GM10847 (cell line): Measurements from ENCODE around the gene ATE1.

Experiments
- POLR2A ChIP-seq: IDR thresholded peaks from 2 replicates; pipeline ENCODE4 v1.6.1; 2011; ENCODE audit not compliant: insufficient read length; ENCODE audit errors: extremely low read depth

Gene ATE1

GRCh38 chr10:121851786-121852185, 76.0 kb downstream of the ATE1 start:
- TF ChIP-seq POLR2A, result no peak

- TF ChIP-seq POLR2A, result no peak
Observed at GRCh38 chr10:121848082-121848481, 79.7 kb downstream of the ATE1 start.

- TF ChIP-seq POLR2A, result no peak
Observed at GRCh38 chr10:121846555-121846954, 81.3 kb downstream of the ATE1 start.

GRCh38 chr10:121845044-121845784, 82.6 kb downstream of the ATE1 start:
- no peak for TF ChIP-seq POLR2A

GRCh38 chr10:121844537-121844936, 83.3 kb downstream of the ATE1 start:
- TF ChIP-seq POLR2A, result no peak

GRCh38 chr10:121843379-121843778, 84.5 kb downstream of the ATE1 start:
- TF ChIP-seq POLR2A, result no peak

DNA sequence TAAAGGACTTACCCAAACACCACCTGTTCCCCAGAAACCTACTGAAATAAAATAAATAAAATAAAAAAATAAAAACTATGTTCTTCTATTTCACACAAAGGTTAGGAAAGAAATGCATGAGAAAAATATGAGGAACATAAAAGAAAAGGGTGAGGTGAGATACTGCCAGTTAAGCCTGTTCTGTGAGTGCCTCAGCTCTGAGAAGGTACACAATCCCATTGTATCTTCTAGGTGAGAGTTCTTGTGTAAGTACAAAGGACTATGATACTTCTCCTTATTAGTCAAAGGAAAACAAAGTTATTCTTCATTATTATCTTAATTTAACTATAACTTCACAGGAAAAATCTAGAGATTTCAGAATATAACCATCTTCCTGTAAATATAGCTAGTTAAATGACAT, 86.0 kb downstream of the ATE1 start:
- no peak for TF ChIP-seq POLR2A

- TF ChIP-seq POLR2A, result no peak
Observed at GRCh38 chr10:121838931-121839330, 88.9 kb downstream of the ATE1 start.

- no peak for TF ChIP-seq POLR2A
Observed at GRCh38 chr10:121838149-121838548, 89.7 kb downstream of the ATE1 start.

DNA sequence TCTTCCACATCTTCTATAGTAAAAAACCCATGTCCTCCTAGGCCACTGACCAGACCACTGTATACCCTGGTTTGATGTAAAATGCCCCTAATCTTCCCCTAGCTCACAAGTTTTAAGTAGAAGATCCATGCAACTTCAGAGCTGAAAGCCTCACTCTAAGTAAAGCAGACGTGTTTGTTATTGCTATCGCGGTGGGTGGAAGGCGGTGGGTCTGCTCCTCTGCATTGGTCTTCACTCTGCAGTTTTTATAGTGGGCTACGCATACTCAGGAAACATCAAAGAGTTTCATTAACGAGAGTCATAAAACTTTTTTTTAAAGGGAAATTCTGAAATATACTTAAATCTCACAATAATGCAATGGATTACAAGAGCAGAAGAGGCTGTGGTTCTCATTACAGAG, 91.7 kb downstream of the ATE1 start:
- TF ChIP-seq POLR2A, result no peak

- TF ChIP-seq POLR2A, result no peak
Observed at GRCh38 chr10:121835376-121835775, 92.5 kb downstream of the ATE1 start.

DNA sequence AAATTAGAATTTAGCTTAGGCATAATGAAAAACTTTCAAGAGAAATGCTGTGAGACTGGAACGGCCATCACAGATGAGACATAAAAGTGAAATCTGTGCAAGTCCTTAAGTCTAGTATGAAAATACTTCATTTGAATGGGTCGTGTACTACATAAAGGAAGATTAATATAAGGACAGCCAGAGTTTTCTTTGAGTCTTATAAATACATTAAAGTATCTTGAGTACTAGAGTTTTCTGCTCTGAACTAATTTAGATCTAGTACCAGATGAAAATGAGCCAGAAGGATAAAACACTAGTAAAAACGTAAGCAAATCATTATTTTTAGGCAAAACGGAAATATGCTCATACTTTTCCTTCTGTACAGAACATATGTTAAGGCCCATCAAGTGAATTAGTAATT, 93.1 kb downstream of the ATE1 start:
- TF ChIP-seq POLR2A, result no peak

GRCh38 chr10:121833387-121833786, 94.4 kb downstream of the ATE1 start:
- no peak for TF ChIP-seq POLR2A

- TF ChIP-seq POLR2A, result no peak
Observed at GRCh38 chr10:121832647-121833046, 95.2 kb downstream of the ATE1 start.

- no peak for TF ChIP-seq POLR2A
Observed at GRCh38 chr10:121831777-121832176, 96.1 kb downstream of the ATE1 start.

GRCh38 chr10:121831237-121831636, 96.6 kb downstream of the ATE1 start:
- no peak for TF ChIP-seq POLR2A

GRCh38 chr10:121830101-121830500, 97.7 kb downstream of the ATE1 start:
- TF ChIP-seq POLR2A, result no peak
